Measurements from ENCODE around the gene ATP2B2. TPM values are rescaled to one million over a fixed set of nuclear protein-coding genes. Genes with fewer than 3 reads are reported as not detected.
A peak's percentile ranks its signal among the peaks of the same experiment; 100 is the strongest.

Gene ATP2B2
- total and polyA plus RNA-seq, 9 of the 15 experiments (the other 6 are each of a cell fraction or from before 2014, with no cell fraction given), result 0.06 TPM; not detected in 8

DNA sequence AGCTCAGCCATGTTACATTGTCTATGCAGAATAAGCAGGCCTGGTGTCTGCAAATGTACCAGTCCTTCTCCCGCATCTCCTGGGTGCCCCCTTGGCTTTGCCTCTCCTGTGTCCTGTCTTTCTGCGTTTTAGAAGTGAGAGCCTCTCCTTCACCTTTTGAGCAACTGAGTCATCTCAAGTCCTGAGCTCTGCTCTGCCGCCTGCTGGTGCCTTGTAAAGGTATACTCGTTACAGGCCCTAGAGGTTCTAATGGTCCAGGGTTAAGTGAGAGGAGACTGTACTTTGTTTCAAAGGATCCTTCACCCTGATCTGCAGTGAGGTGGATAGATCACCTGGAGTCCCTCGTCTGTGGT lies 225.2 kb downstream of the ATP2B2 start (continued):
- TF ChIP-seq, protein P1, sequence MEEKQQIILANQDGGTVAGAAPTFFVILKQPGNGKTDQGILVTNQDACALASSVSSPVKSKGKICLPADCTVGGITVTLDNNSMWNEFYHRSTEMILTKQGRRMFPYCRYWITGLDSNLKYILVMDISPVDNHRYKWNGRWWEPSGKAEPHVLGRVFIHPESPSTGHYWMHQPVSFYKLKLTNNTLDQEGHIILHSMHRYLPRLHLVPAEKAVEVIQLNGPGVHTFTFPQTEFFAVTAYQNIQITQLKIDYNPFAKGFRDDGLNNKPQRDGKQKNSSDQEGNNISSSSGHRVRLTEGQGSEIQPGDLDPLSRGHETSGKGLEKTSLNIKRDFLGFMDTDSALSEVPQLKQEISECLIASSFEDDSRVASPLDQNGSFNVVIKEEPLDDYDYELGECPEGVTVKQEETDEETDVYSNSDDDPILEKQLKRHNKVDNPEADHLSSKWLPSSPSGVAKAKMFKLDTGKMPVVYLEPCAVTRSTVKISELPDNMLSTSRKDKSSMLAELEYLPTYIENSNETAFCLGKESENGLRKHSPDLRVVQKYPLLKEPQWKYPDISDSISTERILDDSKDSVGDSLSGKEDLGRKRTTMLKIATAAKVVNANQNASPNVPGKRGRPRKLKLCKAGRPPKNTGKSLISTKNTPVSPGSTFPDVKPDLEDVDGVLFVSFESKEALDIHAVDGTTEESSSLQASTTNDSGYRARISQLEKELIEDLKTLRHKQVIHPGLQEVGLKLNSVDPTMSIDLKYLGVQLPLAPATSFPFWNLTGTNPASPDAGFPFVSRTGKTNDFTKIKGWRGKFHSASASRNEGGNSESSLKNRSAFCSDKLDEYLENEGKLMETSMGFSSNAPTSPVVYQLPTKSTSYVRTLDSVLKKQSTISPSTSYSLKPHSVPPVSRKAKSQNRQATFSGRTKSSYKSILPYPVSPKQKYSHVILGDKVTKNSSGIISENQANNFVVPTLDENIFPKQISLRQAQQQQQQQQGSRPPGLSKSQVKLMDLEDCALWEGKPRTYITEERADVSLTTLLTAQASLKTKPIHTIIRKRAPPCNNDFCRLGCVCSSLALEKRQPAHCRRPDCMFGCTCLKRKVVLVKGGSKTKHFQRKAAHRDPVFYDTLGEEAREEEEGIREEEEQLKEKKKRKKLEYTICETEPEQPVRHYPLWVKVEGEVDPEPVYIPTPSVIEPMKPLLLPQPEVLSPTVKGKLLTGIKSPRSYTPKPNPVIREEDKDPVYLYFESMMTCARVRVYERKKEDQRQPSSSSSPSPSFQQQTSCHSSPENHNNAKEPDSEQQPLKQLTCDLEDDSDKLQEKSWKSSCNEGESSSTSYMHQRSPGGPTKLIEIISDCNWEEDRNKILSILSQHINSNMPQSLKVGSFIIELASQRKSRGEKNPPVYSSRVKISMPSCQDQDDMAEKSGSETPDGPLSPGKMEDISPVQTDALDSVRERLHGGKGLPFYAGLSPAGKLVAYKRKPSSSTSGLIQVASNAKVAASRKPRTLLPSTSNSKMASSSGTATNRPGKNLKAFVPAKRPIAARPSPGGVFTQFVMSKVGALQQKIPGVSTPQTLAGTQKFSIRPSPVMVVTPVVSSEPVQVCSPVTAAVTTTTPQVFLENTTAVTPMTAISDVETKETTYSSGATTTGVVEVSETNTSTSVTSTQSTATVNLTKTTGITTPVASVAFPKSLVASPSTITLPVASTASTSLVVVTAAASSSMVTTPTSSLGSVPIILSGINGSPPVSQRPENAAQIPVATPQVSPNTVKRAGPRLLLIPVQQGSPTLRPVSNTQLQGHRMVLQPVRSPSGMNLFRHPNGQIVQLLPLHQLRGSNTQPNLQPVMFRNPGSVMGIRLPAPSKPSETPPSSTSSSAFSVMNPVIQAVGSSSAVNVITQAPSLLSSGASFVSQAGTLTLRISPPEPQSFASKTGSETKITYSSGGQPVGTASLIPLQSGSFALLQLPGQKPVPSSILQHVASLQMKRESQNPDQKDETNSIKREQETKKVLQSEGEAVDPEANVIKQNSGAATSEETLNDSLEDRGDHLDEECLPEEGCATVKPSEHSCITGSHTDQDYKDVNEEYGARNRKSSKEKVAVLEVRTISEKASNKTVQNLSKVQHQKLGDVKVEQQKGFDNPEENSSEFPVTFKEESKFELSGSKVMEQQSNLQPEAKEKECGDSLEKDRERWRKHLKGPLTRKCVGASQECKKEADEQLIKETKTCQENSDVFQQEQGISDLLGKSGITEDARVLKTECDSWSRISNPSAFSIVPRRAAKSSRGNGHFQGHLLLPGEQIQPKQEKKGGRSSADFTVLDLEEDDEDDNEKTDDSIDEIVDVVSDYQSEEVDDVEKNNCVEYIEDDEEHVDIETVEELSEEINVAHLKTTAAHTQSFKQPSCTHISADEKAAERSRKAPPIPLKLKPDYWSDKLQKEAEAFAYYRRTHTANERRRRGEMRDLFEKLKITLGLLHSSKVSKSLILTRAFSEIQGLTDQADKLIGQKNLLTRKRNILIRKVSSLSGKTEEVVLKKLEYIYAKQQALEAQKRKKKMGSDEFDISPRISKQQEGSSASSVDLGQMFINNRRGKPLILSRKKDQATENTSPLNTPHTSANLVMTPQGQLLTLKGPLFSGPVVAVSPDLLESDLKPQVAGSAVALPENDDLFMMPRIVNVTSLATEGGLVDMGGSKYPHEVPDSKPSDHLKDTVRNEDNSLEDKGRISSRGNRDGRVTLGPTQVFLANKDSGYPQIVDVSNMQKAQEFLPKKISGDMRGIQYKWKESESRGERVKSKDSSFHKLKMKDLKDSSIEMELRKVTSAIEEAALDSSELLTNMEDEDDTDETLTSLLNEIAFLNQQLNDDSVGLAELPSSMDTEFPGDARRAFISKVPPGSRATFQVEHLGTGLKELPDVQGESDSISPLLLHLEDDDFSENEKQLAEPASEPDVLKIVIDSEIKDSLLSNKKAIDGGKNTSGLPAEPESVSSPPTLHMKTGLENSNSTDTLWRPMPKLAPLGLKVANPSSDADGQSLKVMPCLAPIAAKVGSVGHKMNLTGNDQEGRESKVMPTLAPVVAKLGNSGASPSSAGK (IDR thresholded peaks at IDR 0.05), result no peak
- TF ChIP-seq, protein P2, sequence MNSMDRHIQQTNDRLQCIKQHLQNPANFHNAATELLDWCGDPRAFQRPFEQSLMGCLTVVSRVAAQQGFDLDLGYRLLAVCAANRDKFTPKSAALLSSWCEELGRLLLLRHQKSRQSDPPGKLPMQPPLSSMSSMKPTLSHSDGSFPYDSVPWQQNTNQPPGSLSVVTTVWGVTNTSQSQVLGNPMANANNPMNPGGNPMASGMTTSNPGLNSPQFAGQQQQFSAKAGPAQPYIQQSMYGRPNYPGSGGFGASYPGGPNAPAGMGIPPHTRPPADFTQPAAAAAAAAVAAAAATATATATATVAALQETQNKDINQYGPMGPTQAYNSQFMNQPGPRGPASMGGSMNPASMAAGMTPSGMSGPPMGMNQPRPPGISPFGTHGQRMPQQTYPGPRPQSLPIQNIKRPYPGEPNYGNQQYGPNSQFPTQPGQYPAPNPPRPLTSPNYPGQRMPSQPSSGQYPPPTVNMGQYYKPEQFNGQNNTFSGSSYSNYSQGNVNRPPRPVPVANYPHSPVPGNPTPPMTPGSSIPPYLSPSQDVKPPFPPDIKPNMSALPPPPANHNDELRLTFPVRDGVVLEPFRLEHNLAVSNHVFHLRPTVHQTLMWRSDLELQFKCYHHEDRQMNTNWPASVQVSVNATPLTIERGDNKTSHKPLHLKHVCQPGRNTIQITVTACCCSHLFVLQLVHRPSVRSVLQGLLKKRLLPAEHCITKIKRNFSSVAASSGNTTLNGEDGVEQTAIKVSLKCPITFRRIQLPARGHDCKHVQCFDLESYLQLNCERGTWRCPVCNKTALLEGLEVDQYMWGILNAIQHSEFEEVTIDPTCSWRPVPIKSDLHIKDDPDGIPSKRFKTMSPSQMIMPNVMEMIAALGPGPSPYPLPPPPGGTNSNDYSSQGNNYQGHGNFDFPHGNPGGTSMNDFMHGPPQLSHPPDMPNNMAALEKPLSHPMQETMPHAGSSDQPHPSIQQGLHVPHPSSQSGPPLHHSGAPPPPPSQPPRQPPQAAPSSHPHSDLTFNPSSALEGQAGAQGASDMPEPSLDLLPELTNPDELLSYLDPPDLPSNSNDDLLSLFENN (IDR thresholded peaks at IDR 0.05; ENCODE audit: low read depth in 2 of 2, low read length in 2 of 2), result no peak
- TF ChIP-seq MEIS2 (IDR thresholded peaks at IDR 0.05; ENCODE audit: partially characterized antibody), result no peak
- no peak for TF ChIP-seq NR1H2 (CRISPR knock-in tag; IDR thresholded peaks at IDR 0.05)
- TF ChIP-seq ZNF121 (CRISPR knock-in tag; conservative IDR thresholded peaks at IDR 0.05), result no peak
- TF ChIP-seq RBM14 (IDR thresholded peaks at IDR 0.05; ENCODE audit: borderline replicate concordance, insufficient read depth, low read depth, low read length), result no peak
- no peak for TF ChIP-seq TCF7 (IDR thresholded peaks at IDR 0.05; ENCODE audit: borderline replicate concordance)
- TF ChIP-seq, protein P3, sequence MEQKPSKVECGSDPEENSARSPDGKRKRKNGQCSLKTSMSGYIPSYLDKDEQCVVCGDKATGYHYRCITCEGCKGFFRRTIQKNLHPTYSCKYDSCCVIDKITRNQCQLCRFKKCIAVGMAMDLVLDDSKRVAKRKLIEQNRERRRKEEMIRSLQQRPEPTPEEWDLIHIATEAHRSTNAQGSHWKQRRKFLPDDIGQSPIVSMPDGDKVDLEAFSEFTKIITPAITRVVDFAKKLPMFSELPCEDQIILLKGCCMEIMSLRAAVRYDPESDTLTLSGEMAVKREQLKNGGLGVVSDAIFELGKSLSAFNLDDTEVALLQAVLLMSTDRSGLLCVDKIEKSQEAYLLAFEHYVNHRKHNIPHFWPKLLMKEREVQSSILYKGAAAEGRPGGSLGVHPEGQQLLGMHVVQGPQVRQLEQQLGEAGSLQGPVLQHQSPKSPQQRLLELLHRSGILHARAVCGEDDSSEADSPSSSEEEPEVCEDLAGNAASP (IDR thresholded peaks at IDR 0.05), result no peak
- TF ChIP-seq ATF1 (CRISPR knock-in tag; IDR thresholded peaks at IDR 0.05), result no peak
- TF ChIP-seq ATF1 (tag; IDR thresholded peaks at IDR 0.05), result no peak
- no peak for TF ChIP-seq ATF7 (IDR thresholded peaks at IDR 0.05)
- no peak for TF ChIP-seq ZFPM2 (CRISPR knock-in tag; IDR thresholded peaks at IDR 0.05)
- TF ChIP-seq FOSL1 (tag; conservative IDR thresholded peaks at IDR 0.05), result peak; percentile 50; the same call in 1 of the 2 replicates
- no peak for TF ChIP-seq HLTF (IDR thresholded peaks at IDR 0.05)
